Skeletal muscle satellite cell (primary cell): ENCODE results near the gene MMP24OS.
"Not testable (repeated sequence)": the region's sequence is repeated elsewhere in the genome, so short reads cannot be mapped to it uniquely, and the experiment has no call there.

Experiments
- H3K27me3 ChIP-seq: 2 replicates; pipeline ENCODE4 v1.7.0; 2013; ENCODE audit warnings: low read length; ENCODE audit not compliant: control insufficient read depth, insufficient read depth
- H3K36me3 ChIP-seq: 2 replicates; pipeline ENCODE4 v1.7.0; 2013; ENCODE audit warnings: mild to moderate bottlenecking, control low read depth, low read length; ENCODE audit not compliant: insufficient read depth
- H3K4me1 ChIP-seq: 2 replicates; pipeline ENCODE4 v1.7.0; 2013; ENCODE audit warnings: low read length; ENCODE audit not compliant: control insufficient read depth, insufficient read depth
- H3K4me2 ChIP-seq: 2 replicates; pipeline ENCODE4 v1.7.0; 2013; ENCODE audit warnings: mild to moderate bottlenecking, low read length
- H3K4me3 ChIP-seq: 2 replicates; pipeline ENCODE4 v1.7.0; 2013; ENCODE audit warnings: low read length
- H3K9ac ChIP-seq: 2 replicates; pipeline ENCODE4 v1.7.0; 2013; ENCODE audit warnings: mild to moderate bottlenecking, low read depth, low read length, moderate library complexity
- H3K9me3 ChIP-seq: replicated peaks from 2 replicates; pipeline ENCODE4 v1.7.0; 2013; ENCODE audit warnings: mild to moderate bottlenecking, control low read depth, low read length

MMP24OS gene

DNA sequence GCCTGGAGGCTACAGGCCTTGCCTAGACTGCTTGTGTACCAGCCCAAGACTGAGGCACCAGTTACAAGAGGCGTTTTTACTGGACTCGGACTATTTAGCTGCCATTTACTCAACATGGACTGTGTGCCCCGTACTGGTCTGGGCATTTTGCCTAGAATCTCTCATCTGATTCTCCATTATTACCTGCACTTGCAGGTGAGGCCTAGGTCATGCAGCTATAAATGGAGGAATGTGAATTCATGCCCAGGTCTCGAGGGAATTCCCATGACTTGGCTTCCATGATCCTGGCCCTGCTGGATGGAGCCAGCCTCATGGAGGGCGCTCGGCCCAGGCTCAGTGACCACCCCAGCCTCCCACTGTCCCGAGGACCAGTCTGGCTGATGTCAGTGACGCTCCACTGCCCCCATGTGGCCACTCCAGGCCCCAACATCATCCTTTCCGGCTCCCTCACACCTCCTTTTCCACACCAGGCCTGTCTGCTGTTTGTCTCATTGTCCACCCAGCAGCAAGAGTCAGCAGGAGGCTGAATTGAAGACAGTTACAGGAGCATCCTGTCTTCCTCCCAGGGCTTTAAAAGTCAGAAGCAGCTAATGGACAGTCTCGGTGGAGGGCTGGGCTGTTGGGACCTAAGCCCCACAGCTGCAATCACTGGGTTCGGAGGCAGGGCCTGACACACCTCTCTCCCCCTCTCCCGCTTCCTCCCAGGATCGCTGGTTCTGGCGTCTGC lies 8.7 kb downstream of the MMP24OS start:
- H3K36me3 ChIP-seq: peaks cover 7% of the 10 kb centered on the region
- no peaks in the 10 kb centered on the region for H3K27me3 ChIP-seq
- no peak overlapping the region for H3K4me3 ChIP-seq
- no peaks in the 10 kb centered on the region for H3K9me3 ChIP-seq
- no peaks in the 10 kb centered on the region for H3K4me1 ChIP-seq
- no peak overlapping the region for H3K9ac ChIP-seq
- no peak overlapping the region for H3K4me2 ChIP-seq

DNA sequence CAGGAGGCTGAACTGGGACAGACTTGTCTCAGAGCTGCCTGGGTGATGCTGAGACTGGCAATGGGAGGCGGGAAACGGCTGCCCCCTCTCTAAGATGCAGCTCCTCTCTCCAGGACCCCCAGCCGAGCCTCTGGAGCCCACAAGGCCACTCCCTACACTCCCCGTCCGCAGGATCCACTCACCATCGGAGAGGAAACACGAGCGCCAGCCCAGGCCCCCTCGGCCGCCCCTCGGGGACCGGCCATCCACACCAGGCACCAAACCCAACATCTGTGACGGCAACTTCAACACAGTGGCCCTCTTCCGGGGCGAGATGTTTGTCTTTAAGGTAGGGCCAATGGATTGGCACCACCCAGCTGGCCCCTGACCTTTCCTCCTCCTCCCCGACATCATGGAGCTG lies 10.8 kb downstream of the MMP24OS start:
- Histone ChIP-seq H3K27me3 (no peaks in the 10 kb centered on the region), H3K4me2 (no peak overlapping the region), H3K4me3 (no peak overlapping the region), H3K4me1 (peaks cover 12% of the 10 kb centered on the region), H3K9me3 (no peaks in the 10 kb centered on the region), H3K36me3 (no peaks in the 10 kb centered on the region), H3K9ac (no peak overlapping the region)

DNA sequence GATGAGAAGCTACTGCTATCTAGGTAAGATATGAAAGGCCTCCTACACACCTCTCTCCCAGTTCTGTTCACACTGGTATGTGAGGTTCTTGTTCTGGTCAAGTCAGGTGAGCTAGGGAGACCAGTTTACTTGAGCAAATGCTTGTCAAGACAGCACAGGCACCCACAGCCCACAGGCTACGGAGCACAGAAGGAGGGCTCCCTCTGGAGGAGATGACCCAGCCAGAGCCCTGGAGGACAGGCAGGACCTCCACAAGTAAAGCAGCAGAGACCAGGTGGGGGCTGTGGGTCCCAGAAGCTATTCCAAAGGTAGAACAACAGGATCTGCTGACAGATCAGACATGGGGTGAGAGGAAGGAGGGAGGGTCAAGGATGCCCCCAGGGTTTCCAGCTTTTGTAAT lies 13.2 kb downstream of the MMP24OS start:
- peaks cover 12% of the 10 kb centered on the region for H3K4me1 ChIP-seq
- no peaks in the 10 kb centered on the region for H3K36me3 ChIP-seq
- no peaks in the 10 kb centered on the region for H3K9me3 ChIP-seq
- no peaks in the 10 kb centered on the region for H3K27me3 ChIP-seq
- no peak overlapping the region for H3K4me2 ChIP-seq
- H3K9ac ChIP-seq: no peak overlapping the region
- no peak overlapping the region for H3K4me3 ChIP-seq

DNA sequence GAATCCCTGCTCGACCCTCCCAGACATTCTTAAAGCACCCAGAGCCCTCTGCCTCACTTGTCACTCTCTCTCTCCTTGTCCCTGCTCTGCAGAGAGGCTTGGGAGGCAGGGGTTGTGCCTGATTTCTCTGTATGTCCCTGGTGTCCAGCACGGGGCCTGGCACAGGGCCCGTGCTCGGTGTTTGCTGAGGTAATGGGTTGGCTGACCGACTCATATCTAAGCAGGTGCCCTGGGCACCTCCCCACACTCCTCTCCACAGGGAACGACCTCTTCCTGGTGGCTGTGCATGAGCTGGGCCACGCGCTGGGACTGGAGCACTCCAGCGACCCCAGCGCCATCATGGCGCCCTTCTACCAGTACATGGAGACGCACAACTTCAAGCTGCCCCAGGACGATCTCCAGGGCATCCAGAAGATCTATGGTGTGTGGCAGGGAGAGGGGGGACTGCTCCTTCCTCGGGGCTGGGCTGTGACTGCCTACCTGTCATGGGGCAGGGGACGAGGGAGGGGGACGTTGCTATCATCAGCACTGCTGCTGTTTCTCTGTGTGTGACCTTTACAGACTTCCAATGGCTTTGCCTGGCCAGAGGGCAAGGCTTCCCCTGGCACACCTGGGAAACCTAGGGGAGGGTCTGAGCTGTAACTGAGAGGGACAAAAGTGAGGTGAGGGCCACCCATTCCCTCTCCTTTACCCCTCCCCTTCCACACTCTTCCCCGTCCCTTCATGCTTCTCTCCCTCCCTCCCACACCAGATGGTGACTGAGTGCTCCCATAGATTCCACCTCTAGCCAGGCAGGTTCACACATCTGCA lies 14.2 kb downstream of the MMP24OS start:
- Histone ChIP-seq H3K9ac (no peak overlapping the region), H3K36me3 (no peaks in the 10 kb centered on the region), H3K4me1 (peaks cover 12% of the 10 kb centered on the region), H3K9me3 (no peaks in the 10 kb centered on the region), H3K4me2 (peak overlapping the region; percentile 26), H3K27me3 (no peaks in the 10 kb centered on the region), H3K4me3 (no peak overlapping the region)

DNA sequence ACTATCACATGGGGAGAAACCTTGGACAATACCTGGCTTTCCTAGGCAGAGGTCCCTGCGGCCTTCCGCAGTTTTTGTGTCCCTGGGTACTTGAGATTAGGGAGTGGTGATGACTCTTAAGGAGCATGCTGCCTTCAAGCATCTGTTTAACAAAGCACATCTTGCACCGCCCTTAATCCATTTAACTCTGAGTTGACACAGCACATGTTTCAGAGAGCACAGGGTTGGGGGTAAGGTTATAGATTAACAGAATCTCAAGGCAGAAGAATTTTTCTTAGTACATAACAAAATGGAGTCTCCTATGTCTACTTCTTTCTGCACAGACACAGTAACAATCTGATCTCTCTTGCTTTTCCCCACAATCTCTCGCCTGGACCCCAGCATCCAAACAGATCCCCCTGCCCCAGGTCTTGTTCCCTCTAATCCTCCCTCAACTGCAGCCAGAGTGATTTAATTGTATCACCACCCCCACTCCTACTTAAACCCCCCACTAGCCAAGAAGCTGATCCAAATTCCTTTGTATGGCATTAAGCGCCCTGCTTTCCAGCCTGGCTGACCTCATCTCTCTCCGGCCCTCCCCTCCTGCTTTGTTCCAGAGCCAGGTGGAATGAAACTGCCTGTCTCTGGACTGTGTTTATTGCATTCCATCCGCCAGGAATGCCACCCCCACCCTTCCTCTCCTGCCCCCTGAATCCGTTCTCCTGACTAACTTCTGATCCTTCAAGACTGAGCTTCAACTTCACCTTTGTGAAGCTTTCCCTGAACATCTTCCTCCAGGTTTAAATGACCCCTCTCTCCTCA lies 15.0 kb downstream of the MMP24OS start:
- H3K27me3 ChIP-seq, H3K36me3 ChIP-seq, H3K9me3 ChIP-seq, H3K9ac ChIP-seq, H3K4me3 ChIP-seq: not testable (repeated sequence)
- peak overlapping the region; percentile 26 for H3K4me2 ChIP-seq
- H3K4me1 ChIP-seq: peaks cover 12% of the 10 kb centered on the region

DNA sequence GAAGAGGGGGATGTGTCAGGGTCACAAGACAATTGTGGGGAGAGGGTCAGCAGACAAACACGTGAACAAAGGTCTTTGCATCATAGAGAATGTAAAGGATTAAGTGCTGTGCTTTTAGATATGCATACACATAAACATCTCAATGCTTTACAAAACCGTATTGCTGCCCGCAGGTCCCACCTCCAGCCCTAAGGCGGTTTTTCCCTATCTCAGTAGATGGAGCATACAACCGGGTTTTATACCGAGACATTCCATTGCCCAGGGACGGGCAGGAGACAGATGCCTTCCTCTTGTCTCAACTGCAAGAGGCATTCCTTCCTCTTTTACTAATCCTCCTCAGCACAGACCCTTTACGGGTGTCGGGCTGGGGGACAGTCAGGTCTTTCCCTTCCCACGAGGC lies 15.6 kb downstream of the MMP24OS start:
- not testable (repeated sequence) for H3K4me3 ChIP-seq, H3K4me2 ChIP-seq, H3K9me3 ChIP-seq, H3K36me3 ChIP-seq, H3K9ac ChIP-seq, H3K27me3 ChIP-seq
- peaks cover 12% of the 10 kb centered on the region for H3K4me1 ChIP-seq

DNA sequence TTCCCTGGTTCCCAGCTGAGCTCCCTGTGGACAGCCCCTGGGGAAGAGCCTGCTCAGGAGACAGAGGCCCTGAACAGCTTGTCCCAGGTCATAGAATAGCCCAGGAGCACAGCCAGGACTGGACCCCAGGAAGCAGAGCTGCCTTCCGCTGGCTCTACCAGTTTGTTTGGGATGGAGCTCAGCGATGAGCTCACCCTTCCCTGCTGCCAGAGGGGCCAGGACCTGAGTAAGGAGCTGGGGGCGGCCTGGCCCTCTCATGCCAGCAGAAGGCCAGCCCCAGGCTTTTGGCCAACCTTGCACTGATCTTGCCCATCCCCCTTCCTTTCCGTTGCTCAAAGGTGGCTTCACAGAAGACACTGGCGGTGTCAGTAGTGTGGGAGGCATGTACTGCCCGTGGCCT lies 17.5 kb downstream of the MMP24OS start:
- H3K9me3 ChIP-seq: no peaks in the 10 kb centered on the region
- no peak overlapping the region for H3K4me2 ChIP-seq
- peaks cover 12% of the 10 kb centered on the region for H3K4me1 ChIP-seq

DNA sequence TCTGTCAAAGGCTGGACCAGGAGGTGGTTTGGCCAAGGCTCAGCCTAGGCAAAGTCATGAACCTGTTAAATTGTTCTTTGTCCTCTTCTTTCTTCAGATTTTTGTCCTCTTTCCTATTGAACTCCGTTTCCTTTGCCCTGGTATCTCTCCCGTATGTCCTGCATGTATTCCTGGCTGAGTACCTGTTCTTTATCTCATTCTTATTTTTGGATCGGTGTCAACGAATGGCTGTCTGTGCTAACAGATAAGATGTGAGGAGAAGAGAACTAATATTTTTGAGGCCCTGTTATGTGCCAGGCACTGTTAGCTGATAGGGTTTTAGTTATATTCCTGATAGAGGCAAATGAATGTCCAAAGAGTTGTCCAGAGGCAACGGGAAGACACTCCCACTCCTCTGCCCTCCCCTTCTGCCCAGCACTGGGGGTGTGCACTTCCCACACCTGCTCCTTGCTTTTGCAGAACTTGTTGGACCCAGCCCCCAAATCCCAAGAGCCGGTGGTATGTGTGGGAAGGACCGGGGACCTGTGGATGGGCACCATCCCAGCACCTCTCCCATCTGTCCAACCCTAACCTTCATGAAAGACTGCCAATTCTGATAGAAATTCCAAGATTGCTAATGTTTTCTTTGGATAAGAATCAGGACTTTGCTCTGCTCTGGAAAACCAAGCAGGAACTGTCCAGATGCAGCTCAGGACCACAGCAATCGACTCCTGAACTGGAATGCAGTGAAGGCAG lies 20.6 kb downstream of the MMP24OS start:
- Histone ChIP-seq H3K4me2 (no peak overlapping the region), H3K9me3 (no peaks in the 10 kb centered on the region), H3K4me1 (no peaks in the 10 kb centered on the region), H3K4me3 (no peak overlapping the region), H3K9ac (no peak overlapping the region), H3K36me3 (no peaks in the 10 kb centered on the region), H3K27me3 (no peaks in the 10 kb centered on the region)

More for the DNA sequence above, 17.5 kb downstream of the MMP24OS start:
- no peaks in the 10 kb centered on the region for H3K27me3 ChIP-seq
- H3K4me3 ChIP-seq: no peak overlapping the region
- H3K9ac ChIP-seq: no peak overlapping the region
- no peaks in the 10 kb centered on the region for H3K36me3 ChIP-seq

DNA sequence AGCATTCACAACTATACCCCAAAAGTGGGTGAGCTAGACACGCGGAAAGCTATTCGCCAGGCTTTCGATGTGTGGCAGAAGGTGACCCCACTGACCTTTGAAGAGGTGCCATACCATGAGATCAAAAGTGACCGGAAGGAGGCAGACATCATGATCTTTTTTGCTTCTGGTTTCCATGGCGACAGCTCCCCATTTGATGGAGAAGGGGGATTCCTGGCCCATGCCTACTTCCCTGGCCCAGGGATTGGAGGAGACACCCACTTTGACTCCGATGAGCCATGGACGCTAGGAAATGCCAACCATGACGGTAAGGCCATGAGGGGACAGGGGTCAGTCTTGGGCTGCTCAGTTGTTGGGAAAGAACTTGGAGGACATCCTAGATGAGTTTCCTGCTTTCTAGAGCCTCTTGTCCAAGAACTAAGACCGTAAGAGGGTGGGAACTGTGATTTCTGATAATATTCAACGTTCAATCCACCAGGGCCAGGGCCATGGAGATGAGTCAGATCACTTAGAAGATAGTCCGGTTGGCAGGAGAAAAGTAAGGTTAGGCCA lies 23.4 kb downstream of the MMP24OS start:
- H3K9ac ChIP-seq: no peak overlapping the region
- H3K4me1 ChIP-seq: no peaks in the 10 kb centered on the region
- no peak overlapping the region for H3K4me2 ChIP-seq
- H3K9me3 ChIP-seq: no peaks in the 10 kb centered on the region
- H3K27me3 ChIP-seq: no peaks in the 10 kb centered on the region
- no peak overlapping the region for H3K4me3 ChIP-seq
- no peaks in the 10 kb centered on the region for H3K36me3 ChIP-seq

DNA sequence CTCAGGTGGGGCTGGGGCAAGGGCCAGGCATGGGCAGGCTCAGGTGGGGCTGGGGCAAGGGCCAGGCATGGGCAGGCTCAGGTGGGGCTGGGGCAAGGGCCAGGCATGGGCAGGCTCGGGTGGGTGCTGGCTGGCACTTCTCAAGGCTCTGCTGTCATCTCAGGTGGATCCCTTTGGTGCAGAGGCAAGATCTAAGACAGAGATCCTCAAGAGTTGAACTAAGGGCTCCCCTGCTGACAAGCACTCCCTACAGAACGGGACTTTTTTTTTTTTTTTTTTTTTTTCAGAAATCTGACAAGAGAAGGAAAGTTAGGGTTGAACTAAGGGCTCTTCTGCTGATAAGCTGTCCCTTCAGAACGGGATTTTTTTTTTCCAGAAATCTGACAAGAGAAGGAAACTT lies 24.9 kb downstream of the MMP24OS start:
- H3K36me3 ChIP-seq: no peaks in the 10 kb centered on the region

DNA sequence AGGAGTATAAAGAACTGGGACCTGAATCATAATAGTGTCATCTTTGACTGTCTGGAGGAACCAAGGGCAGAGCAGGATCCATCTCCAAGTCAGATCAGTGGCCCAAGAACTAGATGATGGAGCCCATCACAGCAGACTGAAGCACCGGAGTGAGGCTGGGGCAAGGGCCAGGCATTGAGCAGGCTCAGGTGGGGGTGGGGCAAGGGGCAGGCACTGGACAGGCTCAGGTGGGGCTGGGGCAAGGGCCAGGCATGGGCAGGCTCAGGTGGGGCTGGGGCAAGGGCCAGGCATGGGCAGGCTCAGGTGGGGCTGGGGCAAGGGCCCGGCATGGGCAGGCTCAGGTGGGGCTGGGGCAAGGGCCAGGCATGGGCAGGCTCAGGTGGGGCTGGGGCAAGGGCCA lies 25.3 kb downstream of the MMP24OS start:
- not testable (repeated sequence) for H3K27me3 ChIP-seq, H3K4me3 ChIP-seq, H3K4me2 ChIP-seq, H3K4me1 ChIP-seq, H3K9me3 ChIP-seq, H3K9ac ChIP-seq, H3K36me3 ChIP-seq

More for the DNA sequence above, 24.9 kb downstream of the MMP24OS start:
- H3K27me3 ChIP-seq: no peaks in the 10 kb centered on the region
- H3K9me3 ChIP-seq: no peaks in the 10 kb centered on the region
- H3K9ac ChIP-seq: no peak overlapping the region
- H3K4me2 ChIP-seq: no peak overlapping the region
- H3K4me1 ChIP-seq: no peaks in the 10 kb centered on the region
- H3K4me3 ChIP-seq: no peak overlapping the region
